Esophagus muscularis mucosa (tissue), 4 donors: ENCODE data around the gene CCDC39.

Experiments used
- EP300 ChIP-seq: sonication (generic); formaldehyde crosslinking; IDR thresholded peaks from one replicate; pipeline ENCODE4 v1.6.1; 2017; ENCODE audit warnings: antibody characterized with exemption
- POLR2A ChIP-seq: fragments of 450-650 bp; IDR thresholded peaks from one replicate; pipeline ENCODE4 v1.6.1; 2017; ENCODE audit warnings: antibody characterized with exemption, moderate library complexity, mild to moderate bottlenecking, low read depth
- POLR2AphosphoS5 ChIP-seq, 2 donors: sonication (generic); formaldehyde crosslinking; IDR thresholded peaks; one replicate each; pipeline ENCODE4 v1.6.1; 2017; ENCODE audit warnings: antibody characterized with exemption in 2 of 2
- TF ChIP-seq, protein P1 (sequence below), 3 experiments: fragments of 200-600 bp in 2 of 3; fragments of 450-650 bp in 1 of 3; sonication (generic) in 2 of 3; IDR thresholded peaks; one replicate each; pipeline ENCODE4 v1.5.1; 2017 to 2019; ENCODE audit warnings: antibody characterized with exemption in 3 of 3, mild to moderate bottlenecking in 2 of 3, moderate library complexity in 1 of 3

DNA sequence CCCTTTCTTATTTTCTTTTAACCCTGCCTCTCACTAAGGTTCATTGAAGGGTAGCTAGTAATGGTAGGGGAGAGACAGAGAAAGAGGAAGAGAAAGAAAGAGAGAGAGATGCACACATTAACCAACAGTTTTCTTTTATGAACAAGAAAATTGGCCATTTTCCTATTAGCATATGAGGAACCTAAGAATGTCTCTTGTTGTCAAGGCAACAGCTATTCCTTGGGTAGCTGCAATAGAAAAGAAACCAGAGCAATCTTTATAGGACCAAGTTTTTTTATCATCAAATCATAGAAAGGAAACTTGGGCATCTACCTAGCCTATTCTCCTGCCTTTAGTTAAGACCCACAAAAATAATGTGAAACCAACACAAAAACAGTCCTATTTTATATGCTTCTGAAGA lies 15.0 kb upstream of the CCDC39 start:
- TF ChIP-seq, protein P1, sequence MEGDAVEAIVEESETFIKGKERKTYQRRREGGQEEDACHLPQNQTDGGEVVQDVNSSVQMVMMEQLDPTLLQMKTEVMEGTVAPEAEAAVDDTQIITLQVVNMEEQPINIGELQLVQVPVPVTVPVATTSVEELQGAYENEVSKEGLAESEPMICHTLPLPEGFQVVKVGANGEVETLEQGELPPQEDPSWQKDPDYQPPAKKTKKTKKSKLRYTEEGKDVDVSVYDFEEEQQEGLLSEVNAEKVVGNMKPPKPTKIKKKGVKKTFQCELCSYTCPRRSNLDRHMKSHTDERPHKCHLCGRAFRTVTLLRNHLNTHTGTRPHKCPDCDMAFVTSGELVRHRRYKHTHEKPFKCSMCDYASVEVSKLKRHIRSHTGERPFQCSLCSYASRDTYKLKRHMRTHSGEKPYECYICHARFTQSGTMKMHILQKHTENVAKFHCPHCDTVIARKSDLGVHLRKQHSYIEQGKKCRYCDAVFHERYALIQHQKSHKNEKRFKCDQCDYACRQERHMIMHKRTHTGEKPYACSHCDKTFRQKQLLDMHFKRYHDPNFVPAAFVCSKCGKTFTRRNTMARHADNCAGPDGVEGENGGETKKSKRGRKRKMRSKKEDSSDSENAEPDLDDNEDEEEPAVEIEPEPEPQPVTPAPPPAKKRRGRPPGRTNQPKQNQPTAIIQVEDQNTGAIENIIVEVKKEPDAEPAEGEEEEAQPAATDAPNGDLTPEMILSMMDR (IDR thresholded peaks at IDR 0.05), result no peak
- no peak for TF ChIP-seq EP300
- TF ChIP-seq POLR2AphosphoS5 (IDR thresholded peaks at IDR 0.05), result no peak
- TF ChIP-seq POLR2A, result no peak
